H9 (cell line): ENCODE measurements around the gene MYBPC2. TPM values are rescaled to one million over a fixed set of nuclear protein-coding genes. Genes with fewer than 3 reads are reported as not detected.
A peak's percentile ranks its signal among the peaks of the same experiment; 100 is the strongest.

Source experiments
- DNase-seq: peaks from one replicate; pipeline ENCODE4 v3.0.0-alpha.2; 2017
- H2AFZ ChIP-seq: one replicate; pipeline ENCODE4 v1.6.1; 2013; ENCODE audit warnings: mild to moderate bottlenecking, low read length, control low read depth, moderate library complexity
- H2AK5ac ChIP-seq: 2 replicates; pipeline ENCODE4 v1.6.1; 2013; ENCODE audit warnings: low read length, control low read depth, mixed read lengths; ENCODE audit not compliant: insufficient read length
- H2BK120ac ChIP-seq: one replicate; pipeline ENCODE4 v1.6.1; 2013; ENCODE audit warnings: low read depth, mild to moderate bottlenecking, low read length, control low read depth, inconsistent platforms; ENCODE audit not compliant: poor library complexity, severe bottlenecking
- H2BK12ac ChIP-seq: 2 replicates; pipeline ENCODE4 v1.6.1; 2013; ENCODE audit warnings: low read length, control low read depth, mixed read lengths, low read depth; ENCODE audit not compliant: insufficient read length
- H2BK15ac ChIP-seq: 2 replicates; pipeline ENCODE4 v1.6.1; 2013; ENCODE audit warnings: low read depth, low read length, control low read depth
- H2BK20ac ChIP-seq: one replicate; pipeline ENCODE4 v1.6.1; 2013; ENCODE audit warnings: low read depth, mild to moderate bottlenecking, low read length, control low read depth, inconsistent platforms; ENCODE audit not compliant: poor library complexity, severe bottlenecking
- H2BK5ac ChIP-seq: 2 replicates; pipeline ENCODE4 v1.6.1; 2013; ENCODE audit warnings: low read length, control low read depth, mixed read lengths; ENCODE audit not compliant: insufficient read length
- H3K14ac ChIP-seq: 2 replicates; pipeline ENCODE4 v1.6.1; 2013; ENCODE audit warnings: low read length, control low read depth; ENCODE audit not compliant: insufficient read depth
- H3K18ac ChIP-seq: 2 replicates; pipeline ENCODE4 v1.6.1; 2013; ENCODE audit warnings: low read depth, mild to moderate bottlenecking, mixed read lengths, low read length, control low read depth; ENCODE audit not compliant: insufficient read length
- H3K23ac ChIP-seq: 2 replicates; pipeline ENCODE4 v1.6.1; 2013; ENCODE audit warnings: low read length, control low read depth, mixed read lengths, low read depth; ENCODE audit not compliant: insufficient read length
- H3K23me2 ChIP-seq: 2 replicates; pipeline ENCODE4 v1.6.1; 2013; ENCODE audit warnings: low read depth, mild to moderate bottlenecking, mixed read lengths, low read length, control low read depth; ENCODE audit not compliant: insufficient read length, poor library complexity, severe bottlenecking
- H3K27ac ChIP-seq: 2 replicates; pipeline ENCODE4 v1.5.1; 2013; ENCODE audit warnings: low read length, control low read depth, mixed read lengths, low read depth; ENCODE audit not compliant: insufficient read length
- H3K27me3 ChIP-seq: 2 replicates; pipeline ENCODE4 v1.6.1; 2013; ENCODE audit warnings: low read length, control low read depth, inconsistent platforms; ENCODE audit not compliant: insufficient read depth
- H3K4ac ChIP-seq: 2 replicates; pipeline ENCODE4 v1.6.1; 2013; ENCODE audit warnings: low read depth, mild to moderate bottlenecking, control low read depth, inconsistent platforms, low read length, moderate library complexity
- H3K4me1 ChIP-seq: 2 replicates; pipeline ENCODE4 v1.6.1; 2013; ENCODE audit warnings: low read length, control low read depth, inconsistent platforms; ENCODE audit not compliant: insufficient read depth
- H3K4me2 ChIP-seq: 2 replicates; pipeline ENCODE4 v1.6.1; 2013; ENCODE audit warnings: low read length, control low read depth, mixed read lengths; ENCODE audit not compliant: insufficient read length, insufficient read depth
- H3K56ac ChIP-seq: 2 replicates; pipeline ENCODE4 v1.6.1; 2013; ENCODE audit warnings: low read depth, mild to moderate bottlenecking, mixed read lengths, low read length, control low read depth; ENCODE audit not compliant: insufficient read length
- H3K79me1 ChIP-seq: 2 replicates; pipeline ENCODE4 v1.6.1; 2013; ENCODE audit warnings: low read depth, mild to moderate bottlenecking, moderate library complexity, low read length, control low read depth, inconsistent platforms; ENCODE audit not compliant: insufficient read depth, poor library complexity, severe bottlenecking
- H3K79me2 ChIP-seq: 2 replicates; pipeline ENCODE4 v1.6.1; 2013; ENCODE audit warnings: low read length, control low read depth, inconsistent platforms; ENCODE audit not compliant: insufficient read depth
- H3K9ac ChIP-seq: 2 replicates; pipeline ENCODE4 v1.6.1; 2013; ENCODE audit warnings: low read length, control low read depth, mixed read lengths; ENCODE audit not compliant: insufficient read length; ENCODE audit errors: extremely low read depth
- H3K9me3 ChIP-seq: one replicate; pipeline ENCODE4 v1.6.1; 2013; ENCODE audit warnings: low read depth, low read length, inconsistent platforms; ENCODE audit not compliant: control insufficient read depth
- H3T11ph ChIP-seq: one replicate; pipeline ENCODE4 v1.6.1; 2013; ENCODE audit warnings: mild to moderate bottlenecking, low read length, control low read depth, inconsistent platforms
- H4K20me1 ChIP-seq: one replicate; pipeline ENCODE4 v1.6.1; 2013; ENCODE audit not compliant: control insufficient read depth, insufficient read length, insufficient read depth
- H4K5ac ChIP-seq: 2 replicates; pipeline ENCODE4 v1.6.1; 2013; ENCODE audit warnings: low read depth, mild to moderate bottlenecking, mixed read lengths, low read length, control low read depth; ENCODE audit not compliant: insufficient read length
- H4K8ac ChIP-seq: replicated peaks from 2 replicates; pipeline ENCODE4 v1.6.1; 2013; ENCODE audit warnings: low read length, control low read depth, mixed read lengths, low read depth; ENCODE audit not compliant: insufficient read length
- H4K91ac ChIP-seq: 2 replicates; pipeline ENCODE4 v1.6.1; 2013; ENCODE audit warnings: low read depth, mild to moderate bottlenecking, moderate library complexity, mixed read lengths, low read length, control low read depth; ENCODE audit not compliant: insufficient read length
- H3K27ac Mint-ChIP-seq, 3 experiments: 2 replicates in 2 of 3; 3 replicates in 1 of 3; pipeline ENCODE4 v1.8.0; 2020 to 2021; ENCODE audit warnings: mixed read lengths in 3 of 3, mild to moderate bottlenecking in 1 of 3, moderate library complexity in 1 of 3
- H3K27me3 Mint-ChIP-seq: 2 replicates; pipeline ENCODE4 v1.8.0; 2021; ENCODE audit warnings: low read depth, mild to moderate bottlenecking, moderate library complexity, mixed read lengths
- H3K36me3 Mint-ChIP-seq, 3 experiments: 2 replicates in 2 of 3; 3 replicates in 1 of 3; pipeline ENCODE4 v1.8.0; 2020 to 2021; ENCODE audit warnings: low read depth in 3 of 3, mixed read lengths in 3 of 3; ENCODE audit not compliant: insufficient read depth in 1 of 3
- H3K4me1 Mint-ChIP-seq, 2 experiments: 2 replicates each; pipeline ENCODE4 v1.8.0; 2020; ENCODE audit warnings: mixed read lengths in 2 of 2
- H3K4me3 Mint-ChIP-seq, 2 experiments: 2 replicates in 1 of 2; 3 replicates in 1 of 2; pipeline ENCODE4 v1.8.0; 2020 to 2021; ENCODE audit warnings: mild to moderate bottlenecking in 2 of 2, mixed read lengths in 2 of 2, moderate library complexity in 1 of 2
- H3K9me3 Mint-ChIP-seq, 2 experiments: 2 replicates in 1 of 2; 3 replicates in 1 of 2; pipeline ENCODE4 v1.8.0; 2020; ENCODE audit warnings: mild to moderate bottlenecking in 2 of 2, mixed read lengths in 2 of 2, moderate library complexity in 1 of 2
- WGBS: extraction: QIAGEN DNeasy Blood & Tissue Kit; methylation state at CpG from one replicate; pipeline ENCODE4 v1.1.7; 2013; ENCODE audit warnings: missing lambda C conversion rate, low lambda C conversion rate, mixed read lengths; ENCODE audit not compliant: insufficient read length; ENCODE audit errors: extremely low coverage; 5-methylcytosine and 5-hydroxymethylcytosine counted together
- total RNA-seq: library from RNA; stranded (reverse); gene quantifications from 2 replicates; pipeline ENCODE4 v1.2.1, GENCODE V29; 2021
- TF ChIP-seq, protein P1 (sequence below): fragments of 200-600 bp; sonication (generic); conservative IDR thresholded peaks from 3 replicates; pipeline ENCODE4 v1.8.0; 2021; ENCODE audit warnings: antibody characterized with exemption, mild to moderate bottlenecking

The MYBPC2 gene
- total RNA-seq, 1 experiment from 2014 or later, result 4.9 TPM

DNA sequence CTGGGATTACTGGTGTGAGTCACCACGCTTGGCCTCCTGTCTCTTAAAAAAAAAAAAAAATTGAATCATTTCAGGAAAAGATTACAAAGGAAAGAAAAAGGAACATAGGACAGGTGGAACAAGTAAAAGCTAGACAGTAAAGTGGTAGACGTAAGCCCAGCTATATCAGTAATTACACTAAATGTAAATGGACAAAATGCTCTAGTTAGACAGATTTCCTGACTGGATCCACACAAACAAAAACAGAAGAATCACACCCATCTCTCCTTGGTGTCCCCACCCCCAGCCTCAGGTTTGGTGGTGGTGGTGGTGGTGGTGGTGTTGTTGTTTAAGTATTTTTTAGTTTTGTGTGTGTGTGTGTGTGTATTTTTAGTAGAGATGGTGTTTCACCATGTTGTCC is 20.3 kb upstream of the MYBPC2 start:
- H3K23ac ChIP-seq, result no peak overlapping the region
- TF ChIP-seq, protein P1, sequence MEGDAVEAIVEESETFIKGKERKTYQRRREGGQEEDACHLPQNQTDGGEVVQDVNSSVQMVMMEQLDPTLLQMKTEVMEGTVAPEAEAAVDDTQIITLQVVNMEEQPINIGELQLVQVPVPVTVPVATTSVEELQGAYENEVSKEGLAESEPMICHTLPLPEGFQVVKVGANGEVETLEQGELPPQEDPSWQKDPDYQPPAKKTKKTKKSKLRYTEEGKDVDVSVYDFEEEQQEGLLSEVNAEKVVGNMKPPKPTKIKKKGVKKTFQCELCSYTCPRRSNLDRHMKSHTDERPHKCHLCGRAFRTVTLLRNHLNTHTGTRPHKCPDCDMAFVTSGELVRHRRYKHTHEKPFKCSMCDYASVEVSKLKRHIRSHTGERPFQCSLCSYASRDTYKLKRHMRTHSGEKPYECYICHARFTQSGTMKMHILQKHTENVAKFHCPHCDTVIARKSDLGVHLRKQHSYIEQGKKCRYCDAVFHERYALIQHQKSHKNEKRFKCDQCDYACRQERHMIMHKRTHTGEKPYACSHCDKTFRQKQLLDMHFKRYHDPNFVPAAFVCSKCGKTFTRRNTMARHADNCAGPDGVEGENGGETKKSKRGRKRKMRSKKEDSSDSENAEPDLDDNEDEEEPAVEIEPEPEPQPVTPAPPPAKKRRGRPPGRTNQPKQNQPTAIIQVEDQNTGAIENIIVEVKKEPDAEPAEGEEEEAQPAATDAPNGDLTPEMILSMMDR, result no peak

More for the DNA sequence above, 20.3 kb upstream of the MYBPC2 start:
- Histone ChIP-seq H2BK20ac (no peak overlapping the region), H3K79me1 (no peaks in the 10 kb centered on the region), H4K91ac (no peak overlapping the region), H3K56ac (no peak overlapping the region), H3K9me3 (no peaks in the 10 kb centered on the region), H2BK120ac (no peak overlapping the region), H3K27ac (no peak overlapping the region), H3K23me2 (no peaks in the 10 kb centered on the region), H3K4me1 (no peaks in the 10 kb centered on the region), H3K14ac (no peak overlapping the region), H2AFZ (no peak overlapping the region), H2AK5ac (no peak overlapping the region), H2BK12ac (no peak overlapping the region), H4K20me1 (no peaks in the 10 kb centered on the region), H4K5ac (no peak overlapping the region), H4K8ac (no peak overlapping the region), H2BK15ac (no peak overlapping the region), H3K4me2 (no peak overlapping the region), H3K27me3 (no peaks in the 10 kb centered on the region), H3K9ac (no peak overlapping the region), H2BK5ac (no peak overlapping the region), H3K79me2 (no peaks in the 10 kb centered on the region), H3K18ac (no peak overlapping the region), H3K4ac (no peak overlapping the region), H3T11ph (no peak overlapping the region)
- peaks cover 4 to 9% of the 10 kb centered on the region in 2 experiments; a peak in 3 of 4 replicates for H3K4me1 Mint-ChIP-seq
- peak overlapping the region in 1 of 3 experiments; percentile 68; a peak in 1 of 7 replicates for H3K27ac Mint-ChIP-seq
- DNase-seq, result no peak
- WGBS, result no CpG with 5 or more reads among the region's 2 CpGs
- H3K36me3 Mint-ChIP-seq, result peaks cover 30 to 57% (median 46%) of the 10 kb centered on the region in 3 experiments
- peaks cover 0 to 2% of the 10 kb centered on the region in 2 experiments; a peak in 1 of 5 replicates for H3K9me3 Mint-ChIP-seq
- no peak overlapping the region for H3K4me3 Mint-ChIP-seq
- no peaks in the 10 kb centered on the region; the same call in 1 of the 2 replicates for H3K27me3 Mint-ChIP-seq
